AG04449 (cell line): ENCODE measurements around the gene C6orf15.
A peak's percentile ranks its signal among the peaks of the same experiment; 100 is the strongest.
"Not testable (repeated sequence)": the region's sequence is repeated elsewhere in the genome, so short reads cannot be mapped to it uniquely, and the experiment has no call there.

Experiments used
- CTCF ChIA-PET: fragments of 350-600 bp; formaldehyde crosslinking; extraction: SDS; loops from one replicate; lab custom pipeline; 2021; ENCODE audit warnings: antibody characterized with exemption; lab: Yijun Ruan, JAX
- POLR2A ChIA-PET: fragments of 400-600, 350-600 bp; formaldehyde crosslinking; extraction: SDS; loops from one replicate; lab custom pipeline; 2020; ENCODE audit warnings: antibody characterized with exemption, inconsistent platforms; lab: Yijun Ruan, JAX
- DNase-seq: peaks from one replicate; pipeline ENCODE4 v3.0.0-alpha.2; 2010; ENCODE audit warnings: low read depth, low spot score
- H3K4me3 ChIP-seq: 2 replicates; pipeline ENCODE4 v1.5.1; 2011; ENCODE audit warnings: low read depth, mild to moderate bottlenecking, control low read depth, low read length
- TF ChIP-seq, protein P1 (sequence below): IDR thresholded peaks from one replicate; pipeline ENCODE4 v1.5.1; 2011; ENCODE audit warnings: mild to moderate bottlenecking, moderate library complexity, low read length, control low read depth, inconsistent platforms; ENCODE audit not compliant: insufficient read depth; ENCODE audit errors: missing control alignments

C6orf15 gene

GRCh38 chr6:31075528-31075927 lies 36.8 kb downstream of the C6orf15 start:
- H3K4me3 ChIP-seq: no peak overlapping the region
- TF ChIP-seq, protein P1, sequence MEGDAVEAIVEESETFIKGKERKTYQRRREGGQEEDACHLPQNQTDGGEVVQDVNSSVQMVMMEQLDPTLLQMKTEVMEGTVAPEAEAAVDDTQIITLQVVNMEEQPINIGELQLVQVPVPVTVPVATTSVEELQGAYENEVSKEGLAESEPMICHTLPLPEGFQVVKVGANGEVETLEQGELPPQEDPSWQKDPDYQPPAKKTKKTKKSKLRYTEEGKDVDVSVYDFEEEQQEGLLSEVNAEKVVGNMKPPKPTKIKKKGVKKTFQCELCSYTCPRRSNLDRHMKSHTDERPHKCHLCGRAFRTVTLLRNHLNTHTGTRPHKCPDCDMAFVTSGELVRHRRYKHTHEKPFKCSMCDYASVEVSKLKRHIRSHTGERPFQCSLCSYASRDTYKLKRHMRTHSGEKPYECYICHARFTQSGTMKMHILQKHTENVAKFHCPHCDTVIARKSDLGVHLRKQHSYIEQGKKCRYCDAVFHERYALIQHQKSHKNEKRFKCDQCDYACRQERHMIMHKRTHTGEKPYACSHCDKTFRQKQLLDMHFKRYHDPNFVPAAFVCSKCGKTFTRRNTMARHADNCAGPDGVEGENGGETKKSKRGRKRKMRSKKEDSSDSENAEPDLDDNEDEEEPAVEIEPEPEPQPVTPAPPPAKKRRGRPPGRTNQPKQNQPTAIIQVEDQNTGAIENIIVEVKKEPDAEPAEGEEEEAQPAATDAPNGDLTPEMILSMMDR: no peak
- CTCF ChIA-PET: interaction anchor here (0.9 to 38.8 kb wide), 10 partner anchors 9 to 254 kb away, joined by 3 to 1346 read pairs (median 4); partner anchors contain the start of genes GTF2H4 and VARS2
- DNase-seq: no peak
- POLR2A ChIA-PET: no interaction called here

- CTCF ChIA-PET: interaction anchor here (0.8 to 38.8 kb wide), 11 partner anchors 8 to 253 kb away, joined by 3 to 1346 read pairs (median 7); partner anchors contain the start of genes GTF2H4, MUCL3 and VARS2
- POLR2A ChIA-PET: interaction anchor here (0.8 kb wide), 1 partner anchor 161 kb away, joined by 3 read pairs; the partner anchor contains the start of gene VARS2
- DNase-seq: no peak
- H3K4me3 ChIP-seq: no peak overlapping the region
- TF ChIP-seq, protein P1: no peak
These were observed 38.0 kb downstream of the C6orf15 start for GRCh38 chr6:31074401-31074800.

DNA sequence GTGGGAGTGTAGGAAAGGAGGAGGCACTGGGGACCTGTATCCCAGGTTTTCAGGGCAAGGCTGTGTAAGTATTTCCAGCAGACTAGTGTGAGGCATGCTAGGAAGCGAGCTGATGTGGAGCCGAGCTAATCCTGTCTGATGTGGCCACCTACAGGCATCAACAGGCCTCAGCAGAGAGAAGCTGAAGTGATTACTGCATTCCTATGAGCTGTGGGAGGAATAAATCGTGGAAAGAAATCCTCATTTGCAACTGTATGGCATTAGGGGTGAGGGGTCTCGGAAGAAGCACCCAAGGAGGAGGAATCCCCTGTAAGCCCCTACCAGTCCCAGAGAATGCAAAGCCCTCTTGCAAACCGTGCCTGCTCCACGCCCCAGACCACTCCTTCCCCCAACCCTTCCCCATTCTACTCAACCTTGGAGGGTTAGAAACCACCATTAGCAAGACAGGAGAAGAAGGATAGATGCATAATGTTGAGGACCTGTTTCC lies 41.6 kb downstream of the C6orf15 start:
- CTCF ChIA-PET: interaction anchor here (0.7 to 38.8 kb wide), 42 partner anchors 9 to 529 kb away, joined by 3 to 1346 read pairs (median 8); partner anchors contain the start of genes DDR1, DHX16, GTF2H4 and MUC21
- DNase-seq: no peak
- POLR2A ChIA-PET: interaction anchor here (0.6 kb wide), 1 partner anchor 157 kb away, joined by 4 read pairs; the partner anchor contains the start of gene VARS2

GRCh38 chr6:31068669-31069340 lies 43.6 kb downstream of the C6orf15 start:
- CTCF ChIA-PET: interaction anchor here (0.6 to 38.8 kb wide), 42 partner anchors 8 to 1187 kb away, joined by 3 to 1346 read pairs (median 8); partner anchors contain the start of genes DDR1, GTF2H4, MUCL3 and PSORS1C1
- DNase-seq: no peak
- TF ChIP-seq, protein P1: peak; percentile 93
- no peak overlapping the region for H3K4me3 ChIP-seq
- POLR2A ChIA-PET: no interaction called here

More for the DNA sequence above, 41.6 kb downstream of the C6orf15 start:
- TF ChIP-seq, protein P1: peak; percentile 86
- H3K4me3 ChIP-seq: no peak overlapping the region

GRCh38 chr6:31067891-31068668 lies 44.3 kb downstream of the C6orf15 start:
- H3K4me3 ChIP-seq, POLR2A ChIA-PET, DNase-seq: not testable (repeated sequence)
- CTCF ChIA-PET: interaction anchor here (0.6 to 38.8 kb wide), 31 partner anchors 7 to 1188 kb away, joined by 3 to 1346 read pairs (median 14); partner anchors contain the start of genes DDR1, GTF2H4, MUCL3 and SFTA2

- CTCF ChIA-PET: interaction anchor here (4.1 to 38.8 kb wide), 3 partner anchors 13 to 157 kb away, joined by 48 to 1346 read pairs (median 101); partner anchors contain the start of genes GTF2H4 and VARS2
- POLR2A ChIA-PET, DNase-seq, H3K4me3 ChIP-seq: not testable (repeated sequence)
These were observed 45.3 kb downstream of the C6orf15 start for GRCh38 chr6:31067028-31067427.

- TF ChIP-seq, protein P1: no peak
- ChIA-PET CTCF (interaction anchor here (1.7 to 38.8 kb wide), 2 partner anchors 14 to 156 kb away, joined by 4 to 1346 read pairs; partner anchors contain the start of genes GTF2H4 and VARS2), POLR2A (no interaction called here)
- H3K4me3 ChIP-seq: no peak overlapping the region
- DNase-seq: no peak
These were observed 46.8 kb downstream of the C6orf15 start for GRCh38 chr6:31065556-31065955.
